Measurements from ENCODE around the gene ZSWIM6.

The ZSWIM6 gene

DNA sequence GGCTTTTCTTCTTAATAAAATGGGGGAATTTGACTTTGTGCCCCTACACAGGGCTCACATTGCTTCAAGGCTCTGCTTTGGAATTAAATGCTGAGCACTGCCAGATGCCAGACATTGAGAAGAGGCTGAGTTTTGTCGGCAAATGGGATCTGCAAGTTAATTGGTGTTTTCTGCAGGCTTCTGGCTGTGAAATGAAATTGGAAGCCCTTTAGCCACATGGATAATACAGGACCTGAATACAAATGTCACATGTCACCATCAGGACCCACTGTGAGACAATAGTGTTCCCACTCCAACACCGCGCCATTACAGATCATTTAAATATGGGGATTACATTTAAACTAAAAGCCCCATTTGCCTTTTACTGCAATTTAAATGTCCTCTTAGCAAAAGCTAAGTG lies 164.4 kb downstream of the ZSWIM6 start:
- no peak overlapping the region for H3K27ac ChIP-seq
- TF ChIP-seq, protein P1, sequence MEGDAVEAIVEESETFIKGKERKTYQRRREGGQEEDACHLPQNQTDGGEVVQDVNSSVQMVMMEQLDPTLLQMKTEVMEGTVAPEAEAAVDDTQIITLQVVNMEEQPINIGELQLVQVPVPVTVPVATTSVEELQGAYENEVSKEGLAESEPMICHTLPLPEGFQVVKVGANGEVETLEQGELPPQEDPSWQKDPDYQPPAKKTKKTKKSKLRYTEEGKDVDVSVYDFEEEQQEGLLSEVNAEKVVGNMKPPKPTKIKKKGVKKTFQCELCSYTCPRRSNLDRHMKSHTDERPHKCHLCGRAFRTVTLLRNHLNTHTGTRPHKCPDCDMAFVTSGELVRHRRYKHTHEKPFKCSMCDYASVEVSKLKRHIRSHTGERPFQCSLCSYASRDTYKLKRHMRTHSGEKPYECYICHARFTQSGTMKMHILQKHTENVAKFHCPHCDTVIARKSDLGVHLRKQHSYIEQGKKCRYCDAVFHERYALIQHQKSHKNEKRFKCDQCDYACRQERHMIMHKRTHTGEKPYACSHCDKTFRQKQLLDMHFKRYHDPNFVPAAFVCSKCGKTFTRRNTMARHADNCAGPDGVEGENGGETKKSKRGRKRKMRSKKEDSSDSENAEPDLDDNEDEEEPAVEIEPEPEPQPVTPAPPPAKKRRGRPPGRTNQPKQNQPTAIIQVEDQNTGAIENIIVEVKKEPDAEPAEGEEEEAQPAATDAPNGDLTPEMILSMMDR (conservative IDR thresholded peaks at IDR 0.05): no peak
- TF ChIP-seq ZFX (IDR thresholded peaks at IDR 0.05): no peak

DNA sequence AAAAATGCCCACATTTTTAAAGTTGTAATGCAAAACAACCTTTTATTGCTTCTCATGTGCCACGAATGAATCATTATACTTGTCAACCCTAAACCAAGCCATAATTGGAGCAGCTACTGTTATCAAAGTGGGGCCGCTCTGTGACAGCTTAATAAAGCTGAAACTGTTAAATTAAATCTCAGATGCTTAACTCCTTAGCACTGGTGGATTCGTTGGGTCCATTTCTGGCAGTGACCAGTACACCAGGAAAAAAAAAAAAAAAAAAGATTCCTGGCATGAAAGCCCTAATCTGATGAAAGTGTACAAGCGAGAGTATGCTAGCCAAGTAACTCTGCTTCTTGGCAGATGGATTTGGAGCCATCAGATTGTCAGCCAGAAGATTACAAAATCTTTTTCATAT lies 164.8 kb downstream of the ZSWIM6 start:
- no peak overlapping the region for H3K27ac ChIP-seq
- no peak for TF ChIP-seq ZFX (IDR thresholded peaks at IDR 0.05)
- TF ChIP-seq, protein P1 (conservative IDR thresholded peaks at IDR 0.05): no peak

DNA sequence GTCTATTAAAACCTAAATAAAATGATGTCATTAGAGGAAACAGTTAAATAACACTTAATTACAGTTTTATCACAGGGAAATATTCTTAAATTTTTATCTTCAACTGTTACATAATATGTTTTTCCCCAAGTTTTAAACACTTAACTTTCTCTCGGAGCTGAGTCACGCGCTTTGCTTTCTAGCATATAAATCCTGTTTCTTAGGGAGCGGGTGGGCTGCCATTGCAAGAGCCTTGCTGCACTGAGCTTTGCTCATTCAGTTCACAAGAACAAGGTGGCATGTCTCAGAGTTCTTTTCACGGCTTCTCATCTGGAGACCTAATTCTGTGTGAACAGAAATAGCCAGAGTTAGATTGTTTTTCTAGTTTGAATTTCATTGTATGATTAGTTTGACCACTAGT lies 166.1 kb downstream of the ZSWIM6 start:
- no peak for TF ChIP-seq ZFX (IDR thresholded peaks at IDR 0.05)
- TF ChIP-seq, protein P1 (conservative IDR thresholded peaks at IDR 0.05): no peak
- H3K27ac ChIP-seq: no peak overlapping the region

DNA sequence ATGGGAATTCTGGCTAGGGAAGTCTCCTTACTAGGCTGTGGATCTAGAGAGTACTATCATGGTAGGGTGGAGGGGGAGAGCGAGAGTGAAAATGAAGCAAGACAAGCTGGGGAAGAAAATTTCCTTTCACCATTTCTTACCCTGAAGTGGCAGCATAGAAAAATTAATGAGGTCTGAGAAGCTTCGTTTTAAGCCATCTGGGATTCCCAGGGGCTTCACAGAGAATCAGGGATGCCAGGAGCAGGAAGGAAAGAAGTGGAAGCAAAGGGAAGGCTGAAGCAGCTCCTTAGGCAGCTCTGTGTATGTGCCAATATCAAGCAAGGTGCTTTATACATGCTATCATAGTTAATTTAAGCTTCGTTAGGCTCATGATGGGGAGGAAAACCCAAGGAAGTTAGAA lies 169.9 kb downstream of the ZSWIM6 start:
- no peak overlapping the region for H3K27ac ChIP-seq
- TF ChIP-seq ZFX (IDR thresholded peaks at IDR 0.05): no peak

DNA sequence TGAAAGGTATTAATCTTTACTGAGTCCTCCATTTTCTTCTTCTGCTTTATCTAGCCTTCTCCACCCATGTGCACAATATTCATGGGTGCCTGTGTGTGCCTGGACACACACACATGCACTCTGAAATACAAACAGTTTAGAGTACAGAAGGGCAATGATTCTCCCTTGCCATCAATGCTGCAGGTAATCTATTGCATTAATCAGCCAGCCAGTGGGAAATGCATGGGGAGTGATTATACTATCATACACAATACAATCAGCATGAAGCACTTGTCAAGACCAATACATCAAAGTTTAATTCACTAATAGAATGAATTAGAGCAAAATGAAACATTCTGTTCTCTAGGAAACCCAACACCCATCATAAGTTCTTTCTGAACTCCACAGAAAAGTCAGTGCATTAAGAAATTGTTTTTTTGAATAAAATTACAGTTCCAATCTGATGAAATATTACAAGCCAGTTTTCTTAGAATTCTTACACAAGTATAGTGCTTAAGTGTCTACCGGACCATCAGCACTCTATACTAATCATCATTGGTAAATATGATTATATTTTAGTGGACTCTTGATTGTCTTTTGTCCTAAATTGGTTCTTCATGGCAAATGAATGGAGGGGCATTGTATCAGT lies 172.2 kb downstream of the ZSWIM6 start:
- H3K27ac ChIP-seq: no peak overlapping the region
- TF ChIP-seq ZFX (IDR thresholded peaks at IDR 0.05): no peak
- TF ChIP-seq, protein P1 (conservative IDR thresholded peaks at IDR 0.05): no peak

DNA sequence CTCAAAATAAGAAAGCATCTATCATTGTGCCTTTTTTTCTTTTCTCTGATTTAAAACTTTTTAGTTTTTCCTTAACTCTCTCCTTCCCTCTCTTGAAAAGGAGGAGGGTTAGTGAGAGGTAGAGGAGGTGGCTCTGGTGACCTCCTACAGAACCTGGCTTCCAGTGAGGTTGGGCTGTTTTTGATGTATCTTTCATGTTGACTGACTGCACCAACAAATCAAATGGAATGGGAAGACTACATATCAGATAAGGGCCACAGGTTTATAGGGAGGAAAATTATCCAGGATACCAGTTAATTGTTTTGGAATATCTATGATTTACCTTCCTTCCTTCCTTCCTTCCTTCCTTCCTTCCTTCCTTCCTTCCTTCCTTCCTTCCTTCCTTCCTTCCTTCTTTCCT lies 173.2 kb downstream of the ZSWIM6 start:
- no peak for TF ChIP-seq ZFX (IDR thresholded peaks at IDR 0.05)
- TF ChIP-seq, protein P1 (conservative IDR thresholded peaks at IDR 0.05): no peak
- H3K27ac ChIP-seq: no peak overlapping the region

DNA sequence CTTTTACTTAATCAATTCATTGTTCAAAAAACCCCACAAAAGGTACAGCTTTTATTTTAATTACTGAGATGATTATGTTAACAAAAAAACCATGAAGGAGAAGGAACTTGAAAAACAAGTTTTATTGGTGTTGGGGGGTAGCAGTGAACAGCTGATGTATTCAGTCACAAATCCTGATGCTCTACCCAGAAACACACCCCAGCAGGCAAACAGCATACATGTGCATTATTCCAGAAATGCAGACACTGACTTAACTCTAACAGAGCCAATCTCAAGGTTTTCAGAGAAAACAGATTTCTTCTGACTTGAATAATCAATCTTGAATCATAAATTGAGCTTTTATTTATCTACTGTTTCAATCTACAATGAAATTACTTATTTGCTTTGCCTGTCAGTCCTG lies 175.2 kb downstream of the ZSWIM6 start:
- TF ChIP-seq ZFX (IDR thresholded peaks at IDR 0.05): no peak
- TF ChIP-seq, protein P1 (conservative IDR thresholded peaks at IDR 0.05): no peak

DNA sequence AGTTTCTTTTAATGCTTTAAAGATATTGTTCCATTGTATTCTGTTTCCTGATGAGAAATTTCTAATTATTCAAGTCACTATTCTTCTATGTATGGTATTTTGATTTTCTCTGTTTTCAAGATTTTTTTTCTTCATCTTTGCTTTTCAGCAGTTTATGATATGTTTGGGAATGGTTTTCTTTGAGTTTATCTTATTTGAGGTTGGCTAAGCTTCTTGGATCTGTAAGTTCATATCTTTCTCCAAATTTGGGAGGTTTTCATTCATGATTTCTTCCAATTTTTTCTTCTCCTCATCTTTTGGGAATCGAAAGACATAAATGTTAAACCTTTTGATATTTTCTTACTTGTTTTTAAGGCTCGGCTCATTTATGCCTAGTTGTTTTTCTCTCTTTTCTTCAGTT lies 184.9 kb downstream of the ZSWIM6 start:
- H3K27ac ChIP-seq: no peak overlapping the region
- TF ChIP-seq ZFX (IDR thresholded peaks at IDR 0.05): no peak
- TF ChIP-seq, protein P1 (conservative IDR thresholded peaks at IDR 0.05): no peak

More for the DNA sequence above, 175.2 kb downstream of the ZSWIM6 start:
- H3K27ac ChIP-seq: no peak overlapping the region

Measured in C4-2B (cell line).